Measurements from ENCODE around the gene PGLYRP4.

The PGLYRP4 gene

GRCh38 chr1:153348511-153349362 lies at the start of gene PGLYRP4:
Gene PGLYRP4 (minus strand): TSS chr1:153348841. CDS start chr1:153347932, 909 bp downstream.
- no peak within 1 kb of the TSS for H3K9ac ChIP-seq (ENCODE audit: low read length)
- no peaks in the 10 kb centered on the region for H3K27me3 ChIP-seq (ENCODE audit: control insufficient read depth, insufficient read depth, low read length)
- H3K27ac ChIP-seq (ENCODE audit: low read depth, low read length), result no peak within 1 kb of the TSS
- no peaks in the 10 kb centered on the region for H3K36me3 ChIP-seq (ENCODE audit: control insufficient read depth, insufficient read depth, low read length)
- H3K4me1 ChIP-seq (ENCODE audit: control insufficient read depth, insufficient read depth, low read length), result no peaks in the 10 kb centered on the region
- no peak within 1 kb of the TSS for H3K4me3 ChIP-seq (ENCODE audit: low read length)

- Histone ChIP-seq H3K36me3 (ENCODE audit: control insufficient read depth, insufficient read depth, low read length) (no peaks in the 10 kb centered on the region), H3K4me1 (ENCODE audit: control insufficient read depth, insufficient read depth, low read length) (no peaks in the 10 kb centered on the region), H3K4me3 (ENCODE audit: low read length) (no peak overlapping the region), H3K9ac (ENCODE audit: low read length) (no peak overlapping the region), H3K27me3 (ENCODE audit: control insufficient read depth, insufficient read depth, low read length) (no peaks in the 10 kb centered on the region), H3K27ac (ENCODE audit: low read depth, low read length) (no peak overlapping the region)
Observed at GRCh38 chr1:153397924-153398651, 49.4 kb upstream of the PGLYRP4 start.

- no peaks in the 10 kb centered on the region for H3K27me3 ChIP-seq (ENCODE audit: control insufficient read depth, insufficient read depth, low read length)
- no peaks in the 10 kb centered on the region for H3K36me3 ChIP-seq (ENCODE audit: control insufficient read depth, insufficient read depth, low read length)
- no peak overlapping the region for H3K4me3 ChIP-seq (ENCODE audit: low read length)
- H3K4me1 ChIP-seq (ENCODE audit: control insufficient read depth, insufficient read depth, low read length), result no peaks in the 10 kb centered on the region
- H3K9ac ChIP-seq (ENCODE audit: low read length), result no peak overlapping the region
- H3K27ac ChIP-seq (ENCODE audit: low read depth, low read length), result no peak overlapping the region
Observed at GRCh38 chr1:153397051-153397923, 48.6 kb upstream of the PGLYRP4 start.

- no peak overlapping the region for H3K9ac ChIP-seq (ENCODE audit: low read length)
- no peaks in the 10 kb centered on the region for H3K27me3 ChIP-seq (ENCODE audit: control insufficient read depth, insufficient read depth, low read length)
- H3K4me1 ChIP-seq (ENCODE audit: control insufficient read depth, insufficient read depth, low read length), result no peaks in the 10 kb centered on the region
- H3K4me3 ChIP-seq (ENCODE audit: low read length), result no peak overlapping the region
- H3K27ac ChIP-seq (ENCODE audit: low read depth, low read length), result no peak overlapping the region
- no peaks in the 10 kb centered on the region for H3K36me3 ChIP-seq (ENCODE audit: control insufficient read depth, insufficient read depth, low read length)
Observed at GRCh38 chr1:153396461-153396860, 47.8 kb upstream of the PGLYRP4 start.

GRCh38 chr1:153395776-153396175 lies 47.1 kb upstream of the PGLYRP4 start:
- Histone ChIP-seq H3K4me3 (ENCODE audit: low read length) (no peak overlapping the region), H3K4me1 (ENCODE audit: control insufficient read depth, insufficient read depth, low read length) (no peaks in the 10 kb centered on the region), H3K27ac (ENCODE audit: low read depth, low read length) (no peak overlapping the region), H3K36me3 (ENCODE audit: control insufficient read depth, insufficient read depth, low read length) (no peaks in the 10 kb centered on the region), H3K27me3 (ENCODE audit: control insufficient read depth, insufficient read depth, low read length) (no peaks in the 10 kb centered on the region), H3K9ac (ENCODE audit: low read length) (no peak overlapping the region)

GRCh38 chr1:153395136-153395685 lies 46.6 kb upstream of the PGLYRP4 start:
- Histone ChIP-seq H3K27me3 (ENCODE audit: control insufficient read depth, insufficient read depth, low read length) (no peaks in the 10 kb centered on the region), H3K9ac (ENCODE audit: low read length) (no peak overlapping the region), H3K4me1 (ENCODE audit: control insufficient read depth, insufficient read depth, low read length) (no peaks in the 10 kb centered on the region), H3K27ac (ENCODE audit: low read depth, low read length) (no peak overlapping the region), H3K36me3 (ENCODE audit: control insufficient read depth, insufficient read depth, low read length) (no peaks in the 10 kb centered on the region), H3K4me3 (ENCODE audit: low read length) (no peak overlapping the region)

GRCh38 chr1:153394391-153394790 lies 45.8 kb upstream of the PGLYRP4 start:
- H3K27ac ChIP-seq (ENCODE audit: low read depth, low read length), result no peak overlapping the region
- no peak overlapping the region for H3K9ac ChIP-seq (ENCODE audit: low read length)
- no peaks in the 10 kb centered on the region for H3K27me3 ChIP-seq (ENCODE audit: control insufficient read depth, insufficient read depth, low read length)
- no peaks in the 10 kb centered on the region for H3K4me1 ChIP-seq (ENCODE audit: control insufficient read depth, insufficient read depth, low read length)
- no peak overlapping the region for H3K4me3 ChIP-seq (ENCODE audit: low read length)
- no peaks in the 10 kb centered on the region for H3K36me3 ChIP-seq (ENCODE audit: control insufficient read depth, insufficient read depth, low read length)

- Histone ChIP-seq H3K27ac (ENCODE audit: low read depth, low read length) (no peak overlapping the region), H3K9ac (ENCODE audit: low read length) (no peak overlapping the region), H3K27me3 (ENCODE audit: control insufficient read depth, insufficient read depth, low read length) (no peaks in the 10 kb centered on the region), H3K36me3 (ENCODE audit: control insufficient read depth, insufficient read depth, low read length) (no peaks in the 10 kb centered on the region), H3K4me3 (ENCODE audit: low read length) (no peak overlapping the region), H3K4me1 (ENCODE audit: control insufficient read depth, insufficient read depth, low read length) (no peaks in the 10 kb centered on the region)
Observed at GRCh38 chr1:153393926-153394325, 45.3 kb upstream of the PGLYRP4 start.

GRCh38 chr1:153392822-153393221 lies 44.2 kb upstream of the PGLYRP4 start:
- Histone ChIP-seq H3K9ac (ENCODE audit: low read length) (no peak overlapping the region), H3K36me3 (ENCODE audit: control insufficient read depth, insufficient read depth, low read length) (no peaks in the 10 kb centered on the region), H3K4me3 (ENCODE audit: low read length) (no peak overlapping the region), H3K27me3 (ENCODE audit: control insufficient read depth, insufficient read depth, low read length) (no peaks in the 10 kb centered on the region), H3K4me1 (ENCODE audit: control insufficient read depth, insufficient read depth, low read length) (no peaks in the 10 kb centered on the region), H3K27ac (ENCODE audit: low read depth, low read length) (no peak overlapping the region)

GRCh38 chr1:153392258-153392657 lies 43.6 kb upstream of the PGLYRP4 start:
- Histone ChIP-seq H3K36me3 (ENCODE audit: control insufficient read depth, insufficient read depth, low read length) (no peaks in the 10 kb centered on the region), H3K27ac (ENCODE audit: low read depth, low read length) (no peak overlapping the region), H3K4me3 (ENCODE audit: low read length) (no peak overlapping the region), H3K27me3 (ENCODE audit: control insufficient read depth, insufficient read depth, low read length) (no peaks in the 10 kb centered on the region), H3K9ac (ENCODE audit: low read length) (no peak overlapping the region), H3K4me1 (ENCODE audit: control insufficient read depth, insufficient read depth, low read length) (no peaks in the 10 kb centered on the region)

- Histone ChIP-seq H3K36me3 (ENCODE audit: control insufficient read depth, insufficient read depth, low read length) (no peaks in the 10 kb centered on the region), H3K27me3 (ENCODE audit: control insufficient read depth, insufficient read depth, low read length) (no peaks in the 10 kb centered on the region), H3K4me3 (ENCODE audit: low read length) (no peak within 1 kb of the TSS), H3K27ac (ENCODE audit: low read depth, low read length) (no peak within 1 kb of the TSS), H3K9ac (ENCODE audit: low read length) (no peak within 1 kb of the TSS), H3K4me1 (ENCODE audit: control insufficient read depth, insufficient read depth, low read length) (no peaks in the 10 kb centered on the region)
Observed at GRCh38 chr1:153390938-153391710, 42.5 kb upstream of the PGLYRP4 start, which contains the start of gene S100A8. Gene S100A8 (minus strand): TSS chr1:153391073. CDS start chr1:153390535, 538 bp downstream.
